Measurements from ENCODE around the gene ATP5PD. TPM values are rescaled to one million over a fixed set of nuclear protein-coding genes. Genes with fewer than 3 reads are reported as not detected.

The ATP5PD gene
- total RNA-seq, 1 experiment from 2014 or later: 344 TPM

GRCh38 chr17:75020331-75021110 is 26.2 kb downstream of the ATP5PD start:
- H3K36me3 Mint-ChIP-seq (ENCODE audit: insufficient read depth in 1 of 3, low read depth in 3 of 3): peaks cover 30 to 56% (median 48%) of the 10 kb centered on the region in 3 experiments; a peak in 6 of 7 replicates
- H3K4me1 Mint-ChIP-seq: no peaks in the 10 kb centered on the region
- no peaks in the 10 kb centered on the region for H4K20me1 ChIP-seq (ENCODE audit: control insufficient read depth, insufficient read depth, insufficient read length)
- H3K79me2 ChIP-seq (ENCODE audit: insufficient read depth, low read length): no peaks in the 10 kb centered on the region
- no peak overlapping the region for H3K4me2 ChIP-seq (ENCODE audit: insufficient read depth, insufficient read length, low read length)
- WGBS (ENCODE audit: extremely low coverage, insufficient read length, low lambda C conversion rate): no CpG with 5 or more reads among the region's 19 CpGs
- no peak overlapping the region for H3K4ac ChIP-seq (ENCODE audit: low read depth, low read length)
- no peak for DNase-seq
- no peaks in the 10 kb centered on the region for H3K4me1 ChIP-seq (ENCODE audit: insufficient read depth, low read length)
- no peaks in the 10 kb centered on the region for H3K27me3 ChIP-seq (ENCODE audit: insufficient read depth, low read length)
- H4K8ac ChIP-seq (replicated peaks; ENCODE audit: insufficient read length, low read depth, low read length): no peak overlapping the region
- H3K79me1 ChIP-seq (ENCODE audit: insufficient read depth, low read depth, low read length, poor library complexity, severe bottlenecking): no peaks in the 10 kb centered on the region
- no peaks in the 10 kb centered on the region for H3K9me3 ChIP-seq (ENCODE audit: control insufficient read depth, low read depth, low read length)
- no peak overlapping the region for H2AK5ac ChIP-seq (ENCODE audit: insufficient read length, low read length)
- no peak overlapping the region for H3K23ac ChIP-seq (ENCODE audit: insufficient read length, low read depth, low read length)
- H2BK15ac ChIP-seq (ENCODE audit: low read depth, low read length): no peak overlapping the region
- H2BK120ac ChIP-seq (ENCODE audit: low read depth, low read length, poor library complexity, severe bottlenecking): no peak overlapping the region
- no peak overlapping the region for H3K9ac ChIP-seq (ENCODE audit: extremely low read depth, insufficient read length, low read length)
- H2AFZ ChIP-seq (ENCODE audit: low read length): no peak overlapping the region
- H3K56ac ChIP-seq (ENCODE audit: insufficient read length, low read depth, low read length): no peak overlapping the region
- H3K27ac ChIP-seq (ENCODE audit: insufficient read length, low read depth, low read length): no peak overlapping the region
- no peaks in the 10 kb centered on the region for H3K23me2 ChIP-seq (ENCODE audit: insufficient read length, low read depth, low read length, poor library complexity, severe bottlenecking)
- no peak overlapping the region for H3K4me3 Mint-ChIP-seq
- no peak overlapping the region for H2BK5ac ChIP-seq (ENCODE audit: insufficient read length, low read length)
- H2BK12ac ChIP-seq (ENCODE audit: insufficient read length, low read depth, low read length): no peak overlapping the region
- H3K27ac Mint-ChIP-seq: peak overlapping the region in 1 of 3 experiments; percentile 67; a peak in 1 of 7 replicates
- H3K27me3 Mint-ChIP-seq (ENCODE audit: low read depth): no peaks in the 10 kb centered on the region
- H3K18ac ChIP-seq (ENCODE audit: insufficient read length, low read depth, low read length): no peak overlapping the region
- no peak overlapping the region for H3K14ac ChIP-seq (ENCODE audit: insufficient read depth, low read length)
- peaks cover 3 to 6% of the 10 kb centered on the region in 2 experiments; a peak in 4 of 5 replicates for H3K9me3 Mint-ChIP-seq
- H3T11ph ChIP-seq (ENCODE audit: low read length): no peak overlapping the region
- no peak overlapping the region for H4K5ac ChIP-seq (ENCODE audit: insufficient read length, low read depth, low read length)
- TF ChIP-seq CTCF (conservative IDR thresholded peaks at IDR 0.05): no peak
- no peak overlapping the region for H4K91ac ChIP-seq (ENCODE audit: insufficient read length, low read depth, low read length)
- no peak overlapping the region for H2BK20ac ChIP-seq (ENCODE audit: low read depth, low read length, poor library complexity, severe bottlenecking)
